ENCODE data around the gene AP5S1. TPM values are rescaled to one million over a fixed set of nuclear protein-coding genes. Genes with fewer than 3 reads are reported as not detected.

The AP5S1 gene
- polyA plus RNA-seq, 1 donor (not counting 4 experiments of a cell fraction or from before 2014, with no cell fraction given), result 5.2 TPM

GRCh38 chr20:3848565-3848964, 28.2 kb downstream of the AP5S1 start:
- no peak for DNase-seq (ENCODE audit: low read depth, low spot score)
- Histone ChIP-seq H3K4me3 (ENCODE audit: control insufficient read depth in 2 of 3, extremely low read depth in 1 of 3, insufficient read depth in 2 of 3, low read depth in 1 of 3, low read length in 3 of 3) (no peak overlapping the region), H3K9me1 (ENCODE audit: control insufficient read depth, extremely low read depth, insufficient read depth, low read length) (no peaks in the 10 kb centered on the region), H3K36me3 (ENCODE audit: control insufficient read depth in 2 of 2, extremely low read depth in 1 of 2, insufficient read depth in 2 of 2, low read length in 2 of 2) (peaks cover 0 to 3% of the 10 kb centered on the region in 2 experiments), H3K27ac (ENCODE audit: control insufficient read depth, insufficient read depth, low read length) (no peak overlapping the region), H2AFZ (ENCODE audit: control insufficient read depth, low read length) (no peak overlapping the region), H4K20me1 (ENCODE audit: control insufficient read depth, extremely low read depth, insufficient read depth, low read length) (no peaks in the 10 kb centered on the region), H3K9me3 (ENCODE audit: control insufficient read depth, low read depth, low read length) (no peaks in the 10 kb centered on the region), H3K79me2 (ENCODE audit: control insufficient read depth, insufficient read depth, low read length) (peaks cover 34% of the 10 kb centered on the region), H3K4me1 (ENCODE audit: control insufficient read depth, extremely low read depth, insufficient read depth, low read length) (peaks cover 10% of the 10 kb centered on the region), H3K9ac (ENCODE audit: control insufficient read depth, extremely low read depth, insufficient read depth, low read length) (no peak overlapping the region), H3K4me2 (ENCODE audit: control insufficient read depth, extremely low read depth, insufficient read depth, low read depth, low read length) (no peak overlapping the region), H3K27me3 (ENCODE audit: control insufficient read depth, extremely low read depth, insufficient read depth, low read length) (no peaks in the 10 kb centered on the region)
- FAIRE-seq, result no peak
- TF ChIP-seq CTCF (optimal IDR thresholded peaks at IDR 0.05 in 1 of 3, IDR thresholded peaks at IDR 0.05 in 1 of 3, conservative IDR thresholded peaks at IDR 0.05 in 1 of 3; ENCODE audit: extremely low read depth in 1 of 3, insufficient read depth in 2 of 3, low read length in 3 of 3) (no peak), EZH2 (IDR thresholded peaks at IDR 0.05; ENCODE audit: low read length) (no peak)
- dilution Hi-C loops (cut with MboI; ENCODE audit: extremely low pct_ligation_motif_present, low sequenced_read_pairs), result no loop called here

- no peak overlapping the region for H3K4me2 ChIP-seq (ENCODE audit: control insufficient read depth, extremely low read depth, insufficient read depth, low read depth, low read length)
Observed at GRCh38 chr20:3854462-3854871, 34.1 kb downstream of the AP5S1 start.

More at GRCh38 chr20:3854462-3854871, 34.1 kb downstream of the AP5S1 start:
- DNase-seq (ENCODE audit: low read depth, low spot score), result no peak
- peaks cover 14 to 15% of the 10 kb centered on the region in 2 experiments for H3K36me3 ChIP-seq (ENCODE audit: control insufficient read depth in 2 of 2, extremely low read depth in 1 of 2, insufficient read depth in 2 of 2, low read length in 2 of 2)
- H2AFZ ChIP-seq (ENCODE audit: control insufficient read depth, low read length), result no peak overlapping the region
- no peaks in the 10 kb centered on the region for H4K20me1 ChIP-seq (ENCODE audit: control insufficient read depth, extremely low read depth, insufficient read depth, low read length)
- TF ChIP-seq CTCF (optimal IDR thresholded peaks at IDR 0.05 in 1 of 3, IDR thresholded peaks at IDR 0.05 in 1 of 3, conservative IDR thresholded peaks at IDR 0.05 in 1 of 3; ENCODE audit: extremely low read depth in 1 of 3, insufficient read depth in 2 of 3, low read length in 3 of 3) (no peak), EZH2 (IDR thresholded peaks at IDR 0.05; ENCODE audit: low read length) (no peak)
- H3K4me3 ChIP-seq (ENCODE audit: control insufficient read depth in 2 of 3, extremely low read depth in 1 of 3, insufficient read depth in 2 of 3, low read depth in 1 of 3, low read length in 3 of 3), result no peak overlapping the region
- H3K9me1 ChIP-seq (ENCODE audit: control insufficient read depth, extremely low read depth, insufficient read depth, low read length), result no peaks in the 10 kb centered on the region
- H3K4me1 ChIP-seq (ENCODE audit: control insufficient read depth, extremely low read depth, insufficient read depth, low read length), result peaks cover 8% of the 10 kb centered on the region
- H3K9ac ChIP-seq (ENCODE audit: control insufficient read depth, extremely low read depth, insufficient read depth, low read length), result no peak overlapping the region
- dilution Hi-C loops (cut with MboI; ENCODE audit: extremely low pct_ligation_motif_present, low sequenced_read_pairs), result no loop called here
- no peaks in the 10 kb centered on the region for H3K27me3 ChIP-seq (ENCODE audit: control insufficient read depth, extremely low read depth, insufficient read depth, low read length)
- peaks cover 10% of the 10 kb centered on the region for H3K79me2 ChIP-seq (ENCODE audit: control insufficient read depth, insufficient read depth, low read length)
- H3K9me3 ChIP-seq (ENCODE audit: control insufficient read depth, low read depth, low read length), result no peaks in the 10 kb centered on the region
- no peak overlapping the region for H3K27ac ChIP-seq (ENCODE audit: control insufficient read depth, insufficient read depth, low read length)
- no peak for FAIRE-seq
